A673 (cell line): Measurements from ENCODE around the gene DLX5.

Source experiments
- EZH2 ChIP-seq: fragments of 200-600 bp; sonication (generic); IDR thresholded peaks from 2 replicates; pipeline ENCODE4 v1.6.1; 2017; ENCODE audit warnings: borderline replicate concordance, low read depth, mild to moderate bottlenecking, mixed read lengths, antibody characterized with exemption, low read length; ENCODE audit not compliant: poor library complexity, severe bottlenecking
- TF ChIP-seq, protein P1 (sequence below): fragments of 300-800, 200-600 bp; sonication (generic); conservative IDR thresholded peaks from 2 replicates; pipeline ENCODE4 v1.5.1; 2017; ENCODE audit warnings: low read depth, mild to moderate bottlenecking, antibody characterized with exemption, low read length, moderate library complexity, mixed read lengths

DNA sequence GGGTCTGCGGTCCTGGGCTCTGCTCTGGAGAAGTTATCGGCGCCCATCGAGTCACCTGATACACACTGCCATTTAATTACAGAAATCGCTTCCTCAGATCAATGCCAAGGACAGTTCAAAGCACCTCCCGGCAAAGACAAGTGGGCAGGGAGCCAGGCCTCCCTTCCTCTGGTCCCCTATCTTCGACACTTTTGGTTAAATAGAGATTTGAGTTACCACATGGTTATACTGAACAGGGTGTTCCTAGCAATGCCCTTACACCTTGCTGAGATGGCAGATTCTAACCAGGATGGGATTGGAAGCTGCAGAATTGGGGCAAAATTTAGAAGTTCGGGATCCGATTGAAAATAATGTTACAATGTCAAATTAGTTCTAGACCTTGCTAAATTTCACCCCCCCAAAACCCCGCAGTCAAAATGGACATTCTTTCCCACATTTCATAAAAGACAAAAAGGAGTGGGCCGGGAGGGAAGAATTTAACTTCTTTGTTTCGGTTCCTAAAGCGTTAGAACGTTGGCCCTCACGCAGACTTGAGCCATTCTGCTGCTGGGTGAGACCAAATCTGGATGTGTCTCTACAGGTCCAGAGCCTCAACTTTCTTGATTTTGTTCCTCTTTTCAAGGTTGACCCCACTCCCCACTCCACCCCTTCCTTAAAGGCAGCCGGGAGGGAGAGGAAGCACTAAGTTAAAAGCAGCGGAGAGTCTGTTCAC is 2.2 kb upstream of the DLX5 start:
- TF ChIP-seq, protein P1, sequence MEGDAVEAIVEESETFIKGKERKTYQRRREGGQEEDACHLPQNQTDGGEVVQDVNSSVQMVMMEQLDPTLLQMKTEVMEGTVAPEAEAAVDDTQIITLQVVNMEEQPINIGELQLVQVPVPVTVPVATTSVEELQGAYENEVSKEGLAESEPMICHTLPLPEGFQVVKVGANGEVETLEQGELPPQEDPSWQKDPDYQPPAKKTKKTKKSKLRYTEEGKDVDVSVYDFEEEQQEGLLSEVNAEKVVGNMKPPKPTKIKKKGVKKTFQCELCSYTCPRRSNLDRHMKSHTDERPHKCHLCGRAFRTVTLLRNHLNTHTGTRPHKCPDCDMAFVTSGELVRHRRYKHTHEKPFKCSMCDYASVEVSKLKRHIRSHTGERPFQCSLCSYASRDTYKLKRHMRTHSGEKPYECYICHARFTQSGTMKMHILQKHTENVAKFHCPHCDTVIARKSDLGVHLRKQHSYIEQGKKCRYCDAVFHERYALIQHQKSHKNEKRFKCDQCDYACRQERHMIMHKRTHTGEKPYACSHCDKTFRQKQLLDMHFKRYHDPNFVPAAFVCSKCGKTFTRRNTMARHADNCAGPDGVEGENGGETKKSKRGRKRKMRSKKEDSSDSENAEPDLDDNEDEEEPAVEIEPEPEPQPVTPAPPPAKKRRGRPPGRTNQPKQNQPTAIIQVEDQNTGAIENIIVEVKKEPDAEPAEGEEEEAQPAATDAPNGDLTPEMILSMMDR: no peak
- TF ChIP-seq EZH2: no peak
